Suppressor macrophage treated with lipopolysaccharide for 1 hour (primary cell): ENCODE results near the gene DUSP16.
"Not testable (repeated sequence)": the region's sequence is repeated elsewhere in the genome, so short reads cannot be mapped to it uniquely, and the experiment has no call there.

Experiments used
- DNase-seq, 3 donors: peaks; one replicate each; pipeline ENCODE4 v3.0.0-alpha.2; 2020 to 2022

The DUSP16 gene

DNA sequence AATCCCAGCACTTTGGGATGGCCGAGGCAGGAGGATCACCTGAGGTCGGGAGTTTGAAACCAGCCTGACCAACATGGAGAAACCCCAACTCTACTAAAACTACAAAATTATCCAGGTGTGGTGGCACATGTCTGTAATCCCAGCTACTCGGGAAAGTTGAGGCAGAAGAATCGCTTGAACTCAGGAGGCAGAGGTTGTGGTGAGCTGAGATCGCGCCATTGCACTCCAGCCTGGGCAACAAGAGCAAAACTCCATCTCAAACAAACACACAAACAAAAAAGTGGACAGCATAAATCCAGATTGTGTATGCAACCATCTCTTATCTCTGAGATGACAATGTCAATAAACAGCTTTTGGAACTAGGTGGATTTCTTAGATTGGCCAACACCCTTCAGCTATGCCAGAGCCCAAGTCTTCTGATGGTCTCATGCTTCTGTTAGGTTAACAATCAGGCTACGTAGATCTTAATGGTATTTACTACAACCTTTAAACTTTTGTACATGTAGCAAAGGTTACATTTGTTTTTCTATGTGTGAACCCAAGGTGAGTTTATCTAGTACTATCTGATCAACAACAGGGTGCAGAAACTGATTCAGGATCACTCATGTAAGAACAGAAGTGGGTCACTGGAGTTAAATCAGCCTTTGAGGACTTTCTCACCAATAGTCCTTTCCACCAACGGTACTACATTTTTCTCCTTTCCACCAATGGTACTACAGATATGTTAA, 73.7 kb downstream of the DUSP16 start:
- DNase-seq, result no peak

DNA sequence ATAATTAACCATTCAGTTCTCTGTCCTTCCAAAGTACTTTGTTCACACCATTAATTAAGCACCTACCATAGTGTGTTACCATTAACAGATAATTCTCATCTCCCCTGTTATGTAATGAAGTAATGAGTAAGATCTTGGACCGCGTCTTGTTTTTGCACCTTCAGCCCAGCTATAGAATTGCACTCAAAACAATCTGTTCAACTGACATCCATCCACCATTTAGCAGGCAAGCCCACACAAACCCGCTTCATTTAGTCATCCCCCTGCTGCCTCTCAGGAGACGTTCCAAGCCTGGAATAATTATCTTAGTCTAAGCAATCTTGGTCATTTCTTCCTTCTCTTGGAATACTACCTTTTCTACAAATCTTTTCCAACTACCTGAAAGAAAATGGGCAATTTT, 74.4 kb downstream of the DUSP16 start:
- no peak for DNase-seq

DNA sequence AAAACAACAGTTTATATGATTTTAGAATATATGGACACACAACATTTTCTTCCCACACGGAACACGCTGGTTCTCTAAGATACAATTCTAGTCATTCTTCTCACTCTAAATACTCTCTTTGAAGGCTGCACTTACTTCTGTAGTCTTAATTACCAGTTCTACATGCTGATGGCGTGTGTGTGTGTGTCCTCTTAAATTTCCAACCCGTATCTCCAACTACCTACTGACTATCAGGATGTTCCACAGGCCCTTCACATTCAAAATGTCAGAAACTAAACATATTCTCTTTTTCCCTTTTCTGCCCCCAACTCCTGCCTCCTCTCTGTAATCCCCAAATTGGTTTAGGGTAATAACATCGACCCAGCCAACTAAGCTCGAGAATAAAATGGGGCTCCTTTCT, 75.2 kb downstream of the DUSP16 start:
- DNase-seq, result no peak

DNA sequence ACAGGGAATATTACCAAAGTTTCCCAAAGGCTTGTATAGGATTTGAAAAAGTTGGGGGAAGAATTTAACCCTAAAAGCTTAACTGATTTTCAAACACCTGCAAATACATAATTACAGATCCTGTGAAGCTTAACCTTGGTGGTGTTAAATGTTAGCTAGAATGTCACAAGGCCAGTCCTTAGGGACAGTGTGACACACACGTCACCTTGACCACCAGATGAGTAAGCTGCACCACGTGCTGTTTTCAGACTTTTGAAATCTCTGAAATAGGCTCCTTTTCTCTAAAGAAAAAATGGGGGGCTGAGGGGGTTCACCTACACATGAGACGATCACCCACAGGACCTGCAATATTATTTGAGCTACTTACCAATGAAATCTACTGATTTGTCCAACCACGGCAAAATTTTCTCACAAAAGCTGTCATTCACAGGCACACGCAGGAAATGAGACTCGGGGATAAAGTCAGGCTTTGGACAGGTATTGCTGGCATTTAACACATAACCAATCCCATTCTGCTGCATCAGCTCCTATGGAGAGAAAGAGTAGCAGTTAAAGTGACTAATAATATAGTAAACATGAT, 75.9 kb downstream of the DUSP16 start:
- no peak for DNase-seq

DNA sequence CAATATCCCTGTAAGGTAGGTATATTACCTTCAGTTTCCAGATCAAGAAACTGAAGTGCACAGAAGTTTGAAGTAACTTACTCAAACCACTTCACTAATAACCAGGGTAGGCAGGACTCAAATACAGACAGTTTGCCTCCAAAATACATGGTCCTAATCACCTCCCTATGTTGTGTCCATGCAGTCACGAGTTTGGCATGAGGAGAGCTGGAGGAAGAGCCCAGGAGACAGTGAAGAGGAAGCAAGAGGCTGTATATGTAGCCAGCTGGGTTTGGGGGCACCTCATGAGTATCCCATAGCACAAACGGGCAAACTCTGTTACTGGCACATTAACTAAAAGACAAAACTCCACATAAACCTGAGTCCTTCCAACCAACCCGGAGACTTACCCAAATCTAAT, 79.2 kb downstream of the DUSP16 start:
- no peak for DNase-seq

DNA sequence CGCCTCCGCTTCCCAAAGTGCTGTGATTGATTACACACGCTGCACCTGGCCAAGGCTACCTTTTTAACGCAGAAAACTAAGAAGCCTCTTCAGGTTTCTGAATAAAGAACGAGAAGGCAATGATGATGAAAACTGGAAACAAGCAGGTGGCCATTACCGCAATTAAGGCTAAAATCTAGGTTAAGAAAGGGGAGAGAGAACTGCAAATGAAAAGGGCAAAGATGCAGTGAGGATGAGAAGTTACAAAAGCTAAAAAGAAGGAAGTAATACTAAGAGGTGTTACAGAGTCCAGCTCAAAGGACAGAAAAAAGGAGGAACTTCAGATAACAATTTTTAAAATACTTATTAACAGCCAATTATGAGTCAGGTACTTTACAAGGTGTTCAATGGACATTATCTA, 79.7 kb downstream of the DUSP16 start:
- DNase-seq, result no peak

DNA sequence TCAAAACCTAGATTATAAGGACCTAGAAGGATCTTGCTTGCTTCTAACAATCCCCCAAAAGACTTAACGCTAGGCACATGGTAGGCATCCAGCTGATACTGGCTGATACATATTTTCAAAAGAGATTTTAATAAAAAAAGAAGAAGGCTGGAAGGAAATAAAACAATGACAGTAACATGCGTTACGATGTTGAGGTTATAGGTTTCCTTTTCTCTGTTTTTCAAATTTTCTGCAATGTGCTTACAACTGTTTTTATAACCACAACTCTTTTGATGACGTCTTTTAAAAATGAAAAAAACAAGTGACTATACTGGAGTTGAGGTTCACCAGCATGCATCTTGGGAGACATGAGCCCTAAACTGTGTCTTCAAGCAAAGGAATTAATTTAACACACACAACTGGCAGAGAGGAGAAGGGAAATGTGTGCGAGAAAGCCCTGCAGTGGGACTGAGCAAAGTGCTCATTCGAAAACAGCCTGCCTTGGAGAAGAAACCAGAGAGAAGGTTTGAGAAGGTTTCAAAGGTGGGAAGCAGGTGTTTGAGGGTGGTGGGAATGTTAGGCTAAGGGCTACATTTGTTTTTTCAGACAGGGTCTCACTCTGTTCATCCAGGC, 80.4 kb downstream of the DUSP16 start:
- no peak for DNase-seq

DNA sequence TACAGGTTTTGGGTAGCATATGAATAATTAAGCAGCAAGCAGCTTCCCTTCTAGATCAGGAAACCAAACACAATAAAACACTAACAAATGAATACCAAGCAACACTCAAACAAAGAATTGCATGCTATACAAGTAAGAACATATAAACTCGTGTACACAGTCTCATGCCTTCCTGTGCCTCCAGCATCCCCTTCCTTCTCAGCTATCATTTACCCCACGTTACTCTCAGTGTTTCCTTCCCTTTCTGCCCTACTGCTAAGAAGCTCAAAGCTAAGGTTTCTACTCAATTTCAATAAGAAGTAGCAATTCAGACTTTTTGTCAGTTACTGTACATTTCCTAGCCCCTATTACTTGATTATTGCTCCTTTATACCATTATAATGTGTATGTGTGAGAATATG, 81.0 kb downstream of the DUSP16 start:
- DNase-seq, result no peak

DNA sequence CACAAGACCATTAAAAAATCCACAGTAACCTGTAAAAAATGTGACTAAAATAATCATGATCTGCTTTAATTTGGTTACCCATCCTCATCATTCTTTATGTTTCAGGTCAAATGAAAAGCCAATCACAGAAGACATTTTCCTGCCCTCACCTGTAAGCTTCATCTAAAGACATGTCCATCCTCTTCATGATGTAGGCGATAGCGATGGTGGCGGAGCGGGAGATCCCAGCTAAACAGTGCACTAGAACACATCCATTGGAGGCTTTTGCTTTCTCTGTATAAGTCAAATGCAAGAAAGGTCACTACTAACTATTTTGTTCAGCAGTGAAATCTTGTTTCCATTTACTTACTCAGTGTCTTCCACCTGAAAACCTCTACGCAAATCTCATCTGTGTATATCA, 82.6 kb downstream of the DUSP16 start:
- DNase-seq, result no peak

DNA sequence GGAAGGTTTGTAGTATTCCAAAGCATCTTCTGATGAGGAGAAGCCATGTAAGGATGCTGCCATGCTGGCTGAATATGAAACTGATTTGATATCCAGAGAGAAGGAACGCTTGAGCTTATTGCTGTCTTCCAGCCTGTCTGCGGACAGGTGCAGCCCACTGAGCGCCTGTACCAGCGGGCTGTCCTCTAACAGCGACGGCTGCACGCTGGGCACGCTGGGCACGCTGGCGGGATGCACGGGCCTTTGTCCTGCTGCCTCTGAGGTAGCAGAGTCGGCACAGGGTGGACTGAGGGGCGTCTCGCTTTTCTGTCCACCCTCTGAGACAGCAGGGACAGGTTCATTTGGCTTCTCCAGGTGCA, 85.2 kb downstream of the DUSP16 start:
- DNase-seq, result no peak

DNA sequence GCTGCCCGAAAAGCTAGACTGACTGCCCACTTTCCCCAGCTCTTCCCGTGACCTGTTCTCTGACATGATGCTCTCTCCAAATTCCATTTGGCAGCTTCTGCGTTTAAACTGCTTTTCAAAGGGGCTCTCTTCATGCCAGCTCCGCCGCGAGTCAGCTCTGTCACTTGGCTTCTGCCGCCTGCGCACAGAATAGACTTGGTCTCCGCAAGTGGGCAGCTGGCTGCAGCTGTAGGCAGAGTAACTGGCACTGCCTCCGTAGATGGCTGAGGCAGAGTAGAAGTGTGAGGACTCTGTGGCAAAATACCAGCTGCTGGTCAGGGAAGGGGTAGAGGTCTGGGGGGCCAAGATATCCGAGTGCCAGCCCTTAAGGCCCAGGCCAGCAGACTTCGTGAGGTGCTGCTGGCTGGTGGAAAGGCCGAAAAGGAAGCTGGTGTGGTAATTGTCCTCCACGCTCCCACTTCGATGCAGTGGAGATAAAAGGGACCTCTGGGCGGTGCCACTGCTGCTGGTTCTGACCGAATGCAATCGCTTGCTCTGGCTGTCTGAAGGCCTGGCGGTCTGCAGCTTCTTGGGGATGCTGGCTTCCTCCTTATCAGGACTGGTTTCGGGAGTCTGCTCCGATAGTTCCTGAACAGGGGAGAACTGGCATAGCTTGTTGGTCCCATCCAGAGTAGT, 85.7 kb downstream of the DUSP16 start:
- DNase-seq, result no peak

DNA sequence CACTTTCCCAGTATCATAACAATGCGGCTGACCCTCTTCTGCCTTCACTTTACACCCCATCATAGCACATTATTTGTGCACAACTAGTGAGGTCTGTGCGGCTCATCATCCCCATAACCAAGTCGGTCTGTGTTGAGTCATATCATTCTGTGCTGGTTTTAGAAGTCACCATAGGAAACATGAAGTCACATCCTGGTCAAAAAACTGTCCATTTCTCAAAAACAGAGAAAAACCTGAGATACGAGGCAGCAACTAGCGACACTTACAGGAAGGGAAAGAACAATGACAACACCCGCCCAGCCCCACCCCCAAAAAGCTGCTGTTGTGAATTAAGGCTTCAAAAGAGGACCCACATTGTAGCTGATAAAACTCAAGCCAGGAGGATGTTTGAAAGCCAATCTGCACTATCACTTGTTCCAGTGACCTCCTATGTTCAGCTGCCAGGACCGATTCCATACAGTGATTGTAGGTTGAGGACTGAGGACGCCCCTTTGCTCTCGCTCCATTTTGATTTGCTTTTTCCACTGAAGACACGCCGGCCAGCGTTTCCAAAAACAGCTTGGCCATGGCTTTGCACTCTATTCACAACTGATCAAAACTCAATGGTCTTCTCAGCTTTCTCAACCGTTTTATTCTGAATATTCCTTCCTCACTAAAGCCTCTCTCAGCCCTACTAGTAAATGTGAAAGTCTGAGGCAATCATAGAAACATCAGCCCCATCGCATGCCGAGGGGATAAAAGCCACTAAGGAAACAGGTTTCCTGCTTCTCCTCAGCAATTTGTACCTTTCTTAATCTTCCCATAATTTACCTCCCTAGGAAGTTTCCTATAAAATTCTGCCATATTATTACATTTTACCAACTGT, 87.5 kb downstream of the DUSP16 start:
- peak; percentile 13 to 57 (median 38) for DNase-seq

DNA sequence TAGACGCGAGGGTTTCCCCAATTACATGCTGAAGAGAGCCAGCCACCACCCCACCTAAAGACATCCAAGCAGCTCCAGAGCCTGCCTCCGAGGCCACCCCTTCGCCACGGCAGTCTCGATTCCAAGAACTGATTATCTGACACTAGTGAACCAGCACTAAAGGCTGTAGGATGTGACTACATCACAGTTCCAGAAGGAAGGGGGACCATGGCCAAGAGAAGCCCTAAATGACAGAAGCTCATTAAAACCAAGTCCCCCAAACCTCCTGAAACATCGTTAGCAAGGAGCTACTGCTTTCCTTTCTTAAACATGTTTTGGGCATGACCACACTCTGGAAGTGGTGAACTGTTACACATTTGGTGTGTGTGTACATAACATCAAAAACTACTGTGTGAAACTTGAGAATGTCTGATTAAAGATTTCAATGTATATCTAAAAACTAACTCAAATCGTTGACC, 88.2 kb downstream of the DUSP16 start:
- DNase-seq, result no peak

DNA sequence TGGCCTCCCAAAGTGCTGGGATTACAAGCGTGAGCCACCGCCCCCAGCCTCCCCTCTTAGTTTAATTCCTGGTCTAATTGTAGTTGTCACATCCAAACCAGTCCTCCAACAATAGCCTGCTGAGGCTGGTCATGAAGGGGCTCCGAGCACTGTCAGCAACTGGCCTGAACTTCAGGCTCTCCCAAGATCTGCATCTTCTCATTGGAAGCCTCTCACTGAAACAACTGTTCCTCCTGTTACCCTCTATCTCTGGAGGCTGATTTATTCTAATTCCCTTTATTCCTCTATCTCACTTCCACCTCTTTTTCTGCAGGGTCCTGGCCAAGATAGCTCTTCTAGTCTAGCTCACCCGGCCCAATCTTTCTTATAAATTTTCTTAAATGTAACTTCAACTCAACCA, 89.4 kb downstream of the DUSP16 start:
- no peak for DNase-seq

DNA sequence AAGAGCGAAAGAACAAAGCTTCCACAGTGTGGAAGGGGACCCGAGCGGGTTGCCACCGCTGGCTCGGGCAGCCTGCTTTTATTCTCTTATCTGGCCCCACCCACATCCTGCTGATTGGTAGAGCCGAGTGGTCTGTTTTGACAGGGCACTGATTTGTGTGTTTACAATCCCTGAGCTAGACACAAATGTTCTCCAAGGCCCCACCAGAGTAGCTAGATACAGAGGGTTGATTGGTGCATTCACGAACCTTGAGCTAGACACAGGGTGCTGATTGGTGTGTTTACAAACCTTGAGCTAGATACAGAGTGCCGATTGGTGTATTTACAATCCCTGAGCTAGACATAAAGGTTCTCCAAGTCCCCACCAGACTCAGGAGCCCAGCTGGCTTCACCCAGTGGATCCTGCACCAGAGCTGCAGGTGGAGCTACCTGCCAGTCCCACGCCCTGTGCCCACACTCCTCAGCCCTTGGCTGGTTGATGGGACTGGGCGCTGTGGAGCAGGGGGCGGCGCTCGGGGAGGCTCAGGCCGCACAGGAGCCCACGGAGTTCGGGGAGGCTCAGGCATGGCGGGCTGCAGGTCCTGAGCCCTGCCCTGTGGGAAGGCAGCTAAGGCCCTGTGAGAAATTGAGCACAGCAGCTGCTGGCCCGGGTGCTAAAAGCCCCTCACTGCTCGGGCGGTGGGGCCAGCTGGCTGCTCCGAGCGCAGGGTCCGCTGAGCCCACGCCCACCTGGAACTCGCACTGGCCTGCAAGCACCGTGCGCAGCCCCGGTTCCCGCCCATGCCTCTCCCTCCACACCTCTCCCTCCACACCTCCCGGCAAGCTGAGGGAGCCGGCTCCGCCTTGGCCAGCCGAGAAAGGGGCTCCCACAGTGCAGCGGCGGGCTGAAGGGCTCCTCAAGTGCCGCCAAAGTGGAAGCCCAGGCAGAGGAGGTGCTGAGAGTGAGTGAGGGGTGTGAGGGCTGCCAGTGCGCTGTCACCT, 90.4 kb downstream of the DUSP16 start:
- not testable (repeated sequence) for DNase-seq

DNA sequence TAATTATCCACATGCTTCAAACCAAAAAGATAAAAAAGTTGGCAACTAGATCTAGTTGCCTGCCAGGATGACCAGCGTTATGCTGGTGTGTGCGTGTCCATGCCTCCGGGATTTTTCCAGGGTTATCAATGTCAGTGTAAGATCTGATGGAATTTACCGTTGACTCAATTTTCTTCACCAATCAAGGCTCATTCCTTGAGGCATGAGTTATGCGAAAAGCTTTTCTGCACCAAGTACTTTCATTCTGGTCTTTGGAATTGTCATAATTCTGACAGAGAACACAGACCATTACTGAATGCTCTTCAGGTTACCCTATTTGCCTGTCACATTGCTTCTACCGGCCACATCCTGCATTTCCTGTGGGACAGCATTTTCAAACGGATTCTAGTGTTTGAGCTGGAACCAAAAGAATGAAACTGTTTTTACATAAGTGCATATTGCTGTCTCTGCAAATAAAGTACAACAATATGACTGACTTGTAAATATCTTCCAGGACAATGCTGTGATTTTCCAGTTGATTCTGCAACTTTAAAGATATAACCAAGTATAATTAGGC, 91.8 kb downstream of the DUSP16 start:
- no peak for DNase-seq

DNA sequence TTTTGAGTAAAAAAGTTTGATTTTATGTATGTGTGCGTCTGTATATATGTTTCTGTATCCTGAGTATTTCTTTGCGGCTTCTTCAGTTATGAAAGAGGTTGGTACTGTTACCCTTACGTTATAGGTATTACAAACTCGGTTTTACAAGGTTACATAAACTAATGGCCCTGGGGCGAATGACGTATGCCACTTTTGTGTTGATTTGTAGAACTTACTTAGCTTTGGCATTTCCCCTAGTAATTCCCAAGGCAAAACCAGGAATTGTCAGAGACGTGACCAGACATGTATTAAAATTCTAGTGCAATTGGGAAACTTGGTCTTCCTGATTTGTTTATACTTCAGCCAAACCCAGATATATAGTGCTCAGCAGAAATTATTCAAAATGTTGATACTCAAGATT, 93.3 kb downstream of the DUSP16 start:
- DNase-seq, result no peak

DNA sequence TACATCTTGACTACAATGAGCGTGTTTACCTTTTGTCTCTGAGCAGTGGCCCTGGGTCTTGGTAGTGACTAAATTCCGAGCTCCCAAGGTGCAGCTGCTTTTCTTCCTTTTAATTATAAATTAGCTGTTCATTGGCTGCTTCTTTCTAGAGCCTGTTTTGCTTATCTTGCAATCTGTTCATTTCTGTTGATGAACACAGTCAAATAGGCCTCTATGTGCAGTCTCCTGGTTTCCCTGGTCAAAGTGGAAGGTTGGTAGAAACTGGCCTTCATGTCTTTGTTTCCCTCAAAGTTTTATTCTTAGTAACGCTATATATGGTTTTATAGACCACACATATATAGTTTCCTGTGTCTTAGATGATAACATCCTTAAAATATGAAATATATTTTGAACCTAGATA, 94.1 kb downstream of the DUSP16 start:
- no peak for DNase-seq

DNA sequence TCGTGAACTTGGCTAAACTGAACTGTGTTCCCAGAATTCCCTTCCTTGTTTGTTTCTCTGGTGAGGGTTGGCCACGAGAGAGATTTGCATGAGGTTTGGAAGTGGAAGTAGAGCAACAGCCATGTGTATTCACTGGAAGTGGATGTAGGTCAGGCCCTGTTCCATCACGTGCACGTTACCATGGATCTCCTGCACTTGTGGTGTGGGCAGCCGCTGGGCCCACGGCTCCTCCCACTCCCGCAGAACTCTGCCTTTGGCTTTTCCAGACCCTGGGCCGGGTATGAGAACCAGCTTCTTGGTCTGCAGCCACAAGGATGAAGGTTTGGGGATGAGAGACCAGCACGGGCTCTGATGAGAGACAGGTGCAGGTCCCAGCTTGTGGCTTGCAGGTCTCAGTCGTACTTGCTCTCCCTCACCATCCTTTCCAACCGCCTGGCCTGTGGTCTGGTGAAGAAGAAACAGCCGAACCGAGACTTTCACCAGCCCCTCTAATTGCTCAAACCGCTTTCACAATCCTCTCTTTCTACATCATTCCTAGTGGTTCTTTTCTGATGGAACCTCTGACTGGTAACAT, 94.9 kb downstream of the DUSP16 start:
- DNase-seq, result peak; percentile 23 to 37 (median 27)

DNA sequence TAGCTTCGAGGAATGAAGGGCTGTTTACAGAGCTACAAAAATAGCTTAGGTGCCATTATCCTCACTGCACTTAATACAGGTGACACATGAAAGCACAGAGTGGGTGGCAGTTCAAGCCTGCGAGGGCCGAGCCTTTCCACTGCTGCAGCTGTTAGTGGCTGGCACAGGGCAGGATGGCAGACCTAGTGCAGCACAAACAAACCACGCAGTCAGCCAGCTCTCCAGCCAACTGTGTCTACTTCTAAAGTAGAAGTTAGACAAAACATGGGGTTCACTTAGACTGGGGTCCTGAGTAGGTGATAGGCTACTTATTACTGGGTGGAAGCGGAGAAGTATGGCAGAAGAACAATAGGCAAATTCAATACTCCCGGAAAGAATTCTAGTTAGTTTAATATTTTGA, 95.4 kb downstream of the DUSP16 start:
- no peak for DNase-seq

DNA sequence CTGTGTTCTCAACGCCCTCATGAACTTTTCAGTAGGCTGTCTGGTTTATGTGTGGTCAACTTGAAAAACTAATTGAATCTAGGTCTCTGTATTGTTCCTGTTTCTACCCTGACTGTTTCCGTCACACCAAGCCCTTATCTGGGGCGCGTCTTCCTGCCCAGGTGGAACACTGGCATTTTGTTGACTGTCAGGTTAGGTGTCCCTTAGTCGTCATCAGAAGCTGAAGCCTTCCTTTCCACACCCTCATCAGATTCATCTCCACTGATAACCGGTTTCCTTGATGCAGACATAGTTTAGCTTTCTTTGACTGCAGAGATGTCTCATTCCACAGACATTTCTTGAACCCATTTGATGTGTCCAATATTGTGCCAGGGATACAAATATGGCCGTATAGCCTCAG, 96.5 kb downstream of the DUSP16 start:
- DNase-seq, result no peak
